HUES64 (cell line): ENCODE data around the gene DOLPP1.

Experiments
- H3K27ac ChIP-seq: 2 replicates; pipeline ENCODE4 v1.7.0; 2013; ENCODE audit warnings: low read depth, low read length, inconsistent platforms
- H3K27me3 ChIP-seq: 2 replicates; pipeline ENCODE4 v1.6.1; 2013; ENCODE audit warnings: mild to moderate bottlenecking, low read length; ENCODE audit not compliant: insufficient read depth
- H3K36me3 ChIP-seq: 2 replicates; pipeline ENCODE4 v1.6.1; 2013; ENCODE audit warnings: mild to moderate bottlenecking, low read length; ENCODE audit not compliant: insufficient read depth
- H3K4me1 ChIP-seq: 2 replicates; pipeline ENCODE4 v1.6.1; 2013; ENCODE audit warnings: mild to moderate bottlenecking, low read length, moderate library complexity; ENCODE audit not compliant: insufficient read depth
- H3K4me3 ChIP-seq: 2 replicates; pipeline ENCODE4 v1.5.1; 2013; ENCODE audit warnings: mild to moderate bottlenecking, low read length, moderate library complexity
- H3K9ac ChIP-seq: 2 replicates; pipeline ENCODE4 v1.6.1; 2013; ENCODE audit warnings: mild to moderate bottlenecking, low read depth, low read length
- H3K9me3 ChIP-seq: 2 replicates; pipeline ENCODE4 v1.6.1; 2013; ENCODE audit warnings: low read depth, low read length; ENCODE audit not compliant: insufficient read depth
- WGBS: fragments of 150-250, 120-280 bp; methylation state at CpG from one replicate; pipeline ENCODE4 v1.1.7; 2013; ENCODE audit warnings: missing lambda C conversion rate; 5-methylcytosine and 5-hydroxymethylcytosine counted together

DOLPP1 gene

DNA sequence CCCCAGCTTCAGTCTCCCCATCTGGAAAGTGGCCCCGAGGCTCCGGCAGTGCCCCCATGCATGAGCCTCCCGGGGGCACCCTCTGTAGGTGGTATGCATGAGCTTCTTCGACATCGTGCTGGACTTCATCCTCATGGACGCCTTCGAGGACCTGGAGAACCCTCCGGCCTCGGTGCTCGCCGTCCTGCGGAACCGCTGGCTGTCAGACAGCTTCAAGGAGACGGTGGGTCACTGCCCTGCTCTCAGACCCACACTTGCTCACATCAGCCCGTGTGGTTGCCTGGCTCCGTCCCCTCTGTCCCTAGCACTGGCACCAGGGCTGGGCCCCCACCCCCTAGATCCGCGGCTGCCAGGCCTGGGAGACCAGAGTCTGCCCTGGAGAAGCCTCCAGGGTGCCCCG lies 12.8 kb upstream of the DOLPP1 start:
- Histone ChIP-seq H3K4me1 (peaks cover 15% of the 10 kb centered on the region), H3K9ac (no peak overlapping the region), H3K36me3 (peaks cover 46% of the 10 kb centered on the region), H3K27ac (no peak overlapping the region), H3K9me3 (no peaks in the 10 kb centered on the region), H3K4me3 (no peak overlapping the region), H3K27me3 (no peaks in the 10 kb centered on the region)
- WGBS, result 94% methylated on average over 19 of the region's 19 CpGs

- Histone ChIP-seq H3K9ac (no peak overlapping the region), H3K36me3 (peaks cover 37% of the 10 kb centered on the region), H3K27me3 (no peaks in the 10 kb centered on the region), H3K4me1 (peaks cover 15% of the 10 kb centered on the region), H3K4me3 (no peak overlapping the region), H3K27ac (no peak overlapping the region), H3K9me3 (no peaks in the 10 kb centered on the region)
- 93% methylated on average over 31 of the region's 31 CpGs for WGBS
These were observed 11.7 kb upstream of the DOLPP1 start for GRCh38 chr9:129068990-129069861.

DNA sequence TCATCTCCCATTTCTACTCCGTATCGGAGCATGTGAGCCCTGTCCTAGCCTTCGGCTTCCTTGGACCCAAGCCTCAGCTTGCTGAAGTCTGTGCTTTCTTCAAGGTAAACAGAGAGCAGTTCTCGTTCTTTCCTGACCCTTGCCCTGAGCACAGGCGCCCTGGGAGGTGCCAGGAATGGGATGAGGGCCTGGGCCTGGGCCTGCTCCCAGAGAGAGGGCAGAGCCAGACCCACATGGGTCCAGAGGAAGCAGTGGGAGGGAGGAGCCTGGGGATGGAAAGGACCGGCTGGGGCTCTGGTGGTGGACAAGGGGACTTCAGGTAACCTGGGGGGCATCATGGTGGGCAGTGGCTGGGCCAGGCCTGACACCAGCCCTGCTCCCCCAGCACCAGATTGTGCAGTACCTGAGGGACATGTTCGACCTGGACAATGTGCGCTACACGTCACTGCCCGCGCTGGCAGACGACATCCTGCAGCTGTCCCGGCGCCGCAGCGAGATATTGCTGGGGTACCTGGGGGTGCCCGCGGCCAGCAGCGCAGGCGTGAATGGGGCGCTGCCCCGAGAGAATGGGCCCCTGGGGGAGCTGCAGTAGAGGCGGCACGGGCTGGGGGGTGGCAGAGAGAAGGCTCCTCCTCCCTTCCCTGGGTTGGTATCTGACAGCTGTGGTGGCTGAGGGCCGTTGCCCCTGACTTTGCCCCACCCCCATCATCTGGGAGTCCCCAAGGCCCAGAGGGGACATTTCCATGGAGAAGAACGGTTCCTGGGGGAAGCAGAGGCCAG lies 10.9 kb upstream of the DOLPP1 start:
- H3K4me3 ChIP-seq, result no peak overlapping the region
- H3K9ac ChIP-seq, result no peak overlapping the region
- no peak overlapping the region for H3K27ac ChIP-seq

DNA sequence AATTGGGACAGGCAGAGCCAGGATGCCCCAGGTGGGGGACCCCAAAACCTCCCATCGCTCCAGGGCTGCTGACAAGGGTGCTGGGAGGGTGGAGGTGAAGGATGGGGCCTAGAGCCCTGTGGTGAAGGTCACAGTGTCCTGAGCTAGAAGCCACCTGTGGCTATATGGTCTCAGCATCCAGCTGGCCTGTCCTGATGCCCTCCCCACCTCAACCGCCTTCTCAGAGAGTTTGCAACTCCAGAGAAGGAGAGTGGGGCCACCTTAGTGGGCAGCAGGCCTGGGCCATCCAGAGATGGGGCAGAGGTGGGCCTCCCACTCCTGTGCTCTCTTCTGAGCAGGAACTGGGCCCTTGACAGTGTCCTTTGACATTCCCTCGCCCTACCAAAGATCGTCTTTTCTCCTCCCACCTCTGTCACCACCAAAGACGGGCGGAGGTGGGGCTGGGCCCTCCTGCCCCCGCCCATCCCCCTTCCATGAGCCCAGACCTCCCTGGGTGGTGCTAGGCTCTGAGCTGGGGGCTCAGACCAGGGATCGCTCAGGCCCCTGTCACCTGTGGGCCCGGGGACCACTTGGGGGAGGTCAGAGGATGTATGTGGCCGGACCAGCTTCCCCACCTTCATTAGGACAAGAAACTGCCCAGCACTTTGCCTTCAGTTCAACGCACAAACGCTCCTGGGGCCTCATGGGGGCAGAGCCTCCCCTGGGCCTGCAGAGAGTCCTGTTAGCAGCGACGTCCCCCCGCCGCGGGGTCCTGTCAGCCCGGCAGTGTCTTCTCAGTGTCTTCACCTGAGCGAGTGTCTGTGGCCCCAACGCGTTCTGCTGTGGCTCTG lies 10.0 kb upstream of the DOLPP1 start:
- WGBS, result 46% methylated on average over 21 of the region's 21 CpGs
- peak overlapping the region; percentile 79 for H3K27ac ChIP-seq
- H3K9me3 ChIP-seq, result no peaks in the 10 kb centered on the region
- H3K27me3 ChIP-seq, result no peaks in the 10 kb centered on the region
- H3K36me3 ChIP-seq, result peaks cover 23% of the 10 kb centered on the region
- H3K9ac ChIP-seq, result no peak overlapping the region
- no peak overlapping the region; the same call in 1 of the 2 replicates for H3K4me3 ChIP-seq
- H3K4me1 ChIP-seq, result peaks cover 15% of the 10 kb centered on the region

More for the DNA sequence above, 10.9 kb upstream of the DOLPP1 start:
- Histone ChIP-seq H3K4me1 (peaks cover 15% of the 10 kb centered on the region), H3K36me3 (peaks cover 30% of the 10 kb centered on the region), H3K9me3 (no peaks in the 10 kb centered on the region), H3K27me3 (no peaks in the 10 kb centered on the region)
- WGBS, result 94% methylated on average over 25 of the region's 26 CpGs

DNA sequence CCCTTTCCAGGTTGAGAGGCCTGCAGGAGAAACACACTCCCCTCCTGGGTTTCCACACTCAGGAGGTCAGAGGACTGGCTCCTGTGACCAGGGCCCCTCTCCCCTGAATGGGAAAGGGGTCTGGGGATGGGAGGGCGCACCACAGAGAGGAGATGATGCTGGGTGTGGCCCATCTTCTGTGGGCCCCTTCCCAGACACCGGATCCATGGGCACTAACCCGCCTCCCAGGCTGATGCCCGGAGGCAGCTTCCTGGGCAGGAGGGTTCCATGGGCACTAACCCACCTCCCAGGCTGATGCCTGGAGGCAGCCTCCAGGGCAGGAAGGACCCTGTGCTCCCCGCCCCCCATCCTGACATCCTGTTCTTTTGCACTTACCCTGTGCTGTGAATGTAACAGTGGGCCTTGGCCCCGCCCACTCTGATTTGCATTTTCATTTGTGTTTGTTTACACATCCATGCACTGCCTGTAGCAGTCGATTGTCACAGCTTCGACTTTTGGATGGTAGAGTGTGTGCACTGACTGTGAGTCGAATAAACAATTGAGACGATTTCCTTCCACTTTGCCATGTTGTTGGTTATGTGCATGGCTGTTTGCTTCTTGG lies 9.3 kb upstream of the DOLPP1 start:
- Histone ChIP-seq H3K27me3 (no peaks in the 10 kb centered on the region), H3K9me3 (no peaks in the 10 kb centered on the region), H3K27ac (peak overlapping the region; percentile 79), H3K4me3 (peak overlapping the region; percentile 20; the same call in 1 of the 2 replicates), H3K9ac (no peak overlapping the region; the same call in 1 of the 2 replicates), H3K36me3 (peaks cover 20% of the 10 kb centered on the region), H3K4me1 (peaks cover 15% of the 10 kb centered on the region)
- WGBS, result 28% methylated on average over 10 of the region's 10 CpGs

GRCh38 chr9:129072171-129072570 lies 8.7 kb upstream of the DOLPP1 start:
- H3K36me3 ChIP-seq, result peaks cover 18% of the 10 kb centered on the region
- H3K27me3 ChIP-seq, result no peaks in the 10 kb centered on the region
- H3K9me3 ChIP-seq, result no peaks in the 10 kb centered on the region
- H3K9ac ChIP-seq, result no peak overlapping the region; the same call in 1 of the 2 replicates
- H3K4me1 ChIP-seq, result peaks cover 15% of the 10 kb centered on the region
- WGBS, result 48% methylated on average over 9 of the region's 9 CpGs
- H3K27ac ChIP-seq, result peak overlapping the region; percentile 74; the same call in 1 of the 2 replicates
- peak overlapping the region; percentile 20; the same call in 1 of the 2 replicates for H3K4me3 ChIP-seq

DNA sequence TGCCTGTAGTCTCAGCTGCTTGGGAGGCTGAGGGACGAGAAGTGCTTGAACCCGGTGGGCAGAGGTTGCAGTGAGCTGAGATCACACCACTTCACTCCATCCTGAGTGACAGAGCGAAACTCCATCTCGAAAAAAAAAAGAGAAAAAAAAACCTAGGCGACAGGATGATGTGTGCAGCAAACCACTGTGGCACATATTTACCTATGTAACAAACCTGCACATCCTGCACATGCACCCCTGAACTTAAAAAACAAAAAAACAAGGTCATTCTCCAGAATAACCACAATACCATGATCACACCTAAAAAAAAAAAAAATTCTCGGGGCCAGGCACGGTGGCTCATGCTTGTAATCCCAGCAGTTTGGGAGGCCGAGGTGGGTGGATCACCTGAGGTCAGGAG lies 7.5 kb upstream of the DOLPP1 start:
- no peaks in the 10 kb centered on the region for H3K27me3 ChIP-seq
- H3K9ac ChIP-seq, result no peak overlapping the region
- no peak overlapping the region for H3K27ac ChIP-seq
- peaks cover 15% of the 10 kb centered on the region for H3K4me1 ChIP-seq
- no peak overlapping the region for H3K4me3 ChIP-seq
- peaks cover 10% of the 10 kb centered on the region for H3K36me3 ChIP-seq
- 95% methylated on average over 8 of the region's 8 CpGs for WGBS
- H3K9me3 ChIP-seq, result no peaks in the 10 kb centered on the region

DNA sequence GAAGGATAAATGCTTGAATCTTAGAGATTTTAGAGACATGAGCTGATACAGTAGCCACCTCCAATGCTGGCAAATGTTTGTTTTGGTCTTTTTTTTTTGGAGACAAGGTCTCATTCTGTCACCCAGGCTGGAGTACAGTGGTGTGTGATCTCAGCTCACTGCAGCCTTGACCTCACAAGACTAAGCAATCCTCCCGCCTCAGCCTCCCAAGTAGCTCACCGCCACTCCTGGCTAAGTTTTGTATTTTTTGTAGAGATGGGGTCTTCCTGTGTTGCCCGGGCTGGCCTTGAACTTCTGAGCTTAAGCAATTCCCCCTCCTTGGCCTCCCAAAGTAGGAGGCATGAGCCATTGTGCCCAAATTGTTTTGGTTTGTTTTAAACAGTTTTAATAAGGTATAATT lies 6.8 kb upstream of the DOLPP1 start:
- H3K9ac ChIP-seq, result no peak overlapping the region
- no peak overlapping the region for H3K27ac ChIP-seq
- H3K36me3 ChIP-seq, result peaks cover 7% of the 10 kb centered on the region
- WGBS, result 100% methylated on average over 2 of the region's 3 CpGs
- H3K9me3 ChIP-seq, result no peaks in the 10 kb centered on the region
- H3K4me1 ChIP-seq, result peaks cover 15% of the 10 kb centered on the region
- no peak overlapping the region for H3K4me3 ChIP-seq
- H3K27me3 ChIP-seq, result no peaks in the 10 kb centered on the region

DNA sequence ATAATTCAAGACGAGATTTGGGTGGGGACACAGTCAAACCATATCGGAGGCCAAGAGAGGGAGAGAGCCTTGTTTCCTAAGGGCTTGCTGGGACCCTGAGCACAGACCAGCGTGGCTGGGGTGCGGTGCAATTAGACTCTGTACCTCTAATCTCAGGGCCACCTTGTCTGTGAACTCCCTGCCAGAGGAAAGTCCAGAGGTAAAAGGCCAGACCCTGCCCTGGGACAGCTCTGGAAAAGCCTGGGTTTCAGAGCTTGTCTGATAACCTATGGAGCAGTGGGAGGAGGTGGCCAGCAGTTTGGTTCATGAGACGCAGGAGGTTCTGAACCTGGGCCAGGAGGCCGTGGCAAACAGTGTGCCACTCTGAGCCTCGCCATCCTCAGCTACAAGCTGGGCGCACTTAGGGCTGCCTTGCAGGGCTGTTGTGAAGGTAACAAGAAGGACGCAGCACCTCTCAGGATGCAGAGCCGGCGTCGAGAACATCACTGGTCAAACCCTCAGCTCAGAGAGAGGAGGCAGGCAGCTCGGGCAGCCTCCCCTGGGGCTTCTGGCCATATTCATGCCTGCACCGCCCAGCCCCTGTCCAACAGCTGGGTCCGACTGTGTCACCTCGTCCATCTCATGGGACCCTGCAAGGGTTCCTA lies 4.8 kb upstream of the DOLPP1 start:
- WGBS, result 92% methylated on average over 16 of the region's 16 CpGs

GRCh38 chr9:129076640-129077037 lies 4.3 kb upstream of the DOLPP1 start:
- Histone ChIP-seq H3K27ac (no peak overlapping the region), H3K9ac (no peak overlapping the region), H3K9me3 (no peaks in the 10 kb centered on the region), H3K27me3 (no peaks in the 10 kb centered on the region), H3K36me3 (no peaks in the 10 kb centered on the region), H3K4me1 (peaks cover 10% of the 10 kb centered on the region), H3K4me3 (no peak overlapping the region)
- 95% methylated on average over 11 of the region's 11 CpGs for WGBS

More for the DNA sequence above, 4.8 kb upstream of the DOLPP1 start:
- Histone ChIP-seq H3K4me3 (no peak overlapping the region), H3K27me3 (no peaks in the 10 kb centered on the region), H3K9ac (no peak overlapping the region), H3K4me1 (peaks cover 13% of the 10 kb centered on the region), H3K27ac (no peak overlapping the region), H3K36me3 (no peaks in the 10 kb centered on the region), H3K9me3 (no peaks in the 10 kb centered on the region)
